ENCODE data around the gene ADAMTS14. TPM values are rescaled to one million over a fixed set of nuclear protein-coding genes. Genes with fewer than 3 reads are reported as not detected.
A peak's percentile ranks its signal among the peaks of the same experiment; 100 is the strongest.

ADAMTS14 gene
- total and polyA plus RNA-seq, 3 experiments from 2014 or later = 0.06 TPM; not detected in 2

DNA sequence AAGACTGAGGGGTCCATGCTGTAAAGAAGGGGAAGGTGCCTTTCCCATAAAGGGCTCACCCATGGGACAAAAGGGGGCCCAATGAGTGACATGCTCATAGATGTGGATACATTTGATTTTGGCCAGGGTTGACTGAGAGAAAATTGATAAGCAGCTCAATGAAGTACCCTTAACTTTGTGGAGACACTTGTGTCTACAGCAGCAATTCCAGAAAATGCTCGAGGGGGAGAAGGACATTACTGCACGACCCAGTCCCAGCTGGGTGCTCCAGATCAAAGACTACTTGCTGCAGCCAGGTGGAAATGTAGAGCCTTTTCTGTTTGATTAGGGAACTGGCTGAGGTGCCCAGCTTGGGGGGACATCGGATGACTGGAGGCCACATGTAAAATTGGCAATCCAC, 22.2 kb upstream of the ADAMTS14 start:
- peaks cover 2 to 12% of the 10 kb centered on the region in 2 donors for H3K27me3 Mint-ChIP-seq
- no peak overlapping the region for H3K4me3 Mint-ChIP-seq
- H3K4me3 ChIP-seq (ENCODE audit: low read length) = no peak overlapping the region
- ChIA-PET CTCF (no interaction called here), POLR2A (no interaction called here)
- no peaks in the 10 kb centered on the region for H3K4me1 Mint-ChIP-seq
- H3K36me3 Mint-ChIP-seq = peaks cover 0 to 47% (median 7%) of the 10 kb centered on the region in 3 donors
- H3K9me3 ChIP-seq (ENCODE audit: low read length) = peaks cover 7% of the 10 kb centered on the region
- H3K27ac ChIP-seq (ENCODE audit: low read depth, low read length) = no peak overlapping the region
- no peak for DNase-seq
- H3K27ac Mint-ChIP-seq = no peak overlapping the region
- H3K36me3 ChIP-seq (ENCODE audit: insufficient read depth, low read length) = no peaks in the 10 kb centered on the region
- H3K9me3 Mint-ChIP-seq = peaks cover 0 to 51% (median 34%) of the 10 kb centered on the region in 5 donors
- H3K27me3 ChIP-seq (ENCODE audit: insufficient read depth, low read length, poor library complexity, severe bottlenecking) = no peaks in the 10 kb centered on the region
- H3K4me1 ChIP-seq (ENCODE audit: insufficient read depth, low read length) = no peaks in the 10 kb centered on the region

GRCh38 chr10:70650718-70651117, 21.6 kb upstream of the ADAMTS14 start:
- Histone ChIP-seq H3K36me3 (ENCODE audit: insufficient read depth, low read length) (no peaks in the 10 kb centered on the region), H3K27me3 (ENCODE audit: insufficient read depth, low read length, poor library complexity, severe bottlenecking) (no peaks in the 10 kb centered on the region), H3K9me3 (ENCODE audit: low read length) (peaks cover 7% of the 10 kb centered on the region), H3K27ac (ENCODE audit: low read depth, low read length) (no peak overlapping the region), H3K4me3 (ENCODE audit: low read length) (no peak overlapping the region), H3K4me1 (ENCODE audit: insufficient read depth, low read length) (no peaks in the 10 kb centered on the region)
- Mint-ChIP-seq H3K27me3 (peaks cover 1 to 12% of the 10 kb centered on the region in 2 donors), H3K27ac (no peak overlapping the region), H3K36me3 (peaks cover 0 to 47% (median 7%) of the 10 kb centered on the region in 3 donors), H3K4me3 (no peak overlapping the region), H3K4me1 (no peaks in the 10 kb centered on the region), H3K9me3 (peaks cover 0 to 51% (median 34%) of the 10 kb centered on the region in 5 donors)
- POLR2A ChIA-PET = no interaction called here
- CTCF ChIA-PET = no interaction called here
- no peak for DNase-seq

GRCh38 chr10:70651661-70652060, 20.6 kb upstream of the ADAMTS14 start:
- no peak overlapping the region for H3K27ac Mint-ChIP-seq
- peaks cover 0 to 47% (median 7%) of the 10 kb centered on the region in 3 donors for H3K36me3 Mint-ChIP-seq
- Histone ChIP-seq H3K27ac (ENCODE audit: low read depth, low read length) (no peak overlapping the region), H3K9me3 (ENCODE audit: low read length) (peaks cover 7% of the 10 kb centered on the region), H3K4me3 (ENCODE audit: low read length) (no peak overlapping the region), H3K4me1 (ENCODE audit: insufficient read depth, low read length) (no peaks in the 10 kb centered on the region), H3K36me3 (ENCODE audit: insufficient read depth, low read length) (no peaks in the 10 kb centered on the region), H3K27me3 (ENCODE audit: insufficient read depth, low read length, poor library complexity, severe bottlenecking) (no peaks in the 10 kb centered on the region)
- CTCF ChIA-PET = no interaction called here
- POLR2A ChIA-PET = interaction anchor here (0.5 kb wide), 1 partner anchor 12 kb away, joined by 4 read pairs; no protein-coding TSS in a partner anchor
- no peak overlapping the region for H3K4me3 Mint-ChIP-seq
- peaks cover 1 to 12% of the 10 kb centered on the region in 2 donors for H3K27me3 Mint-ChIP-seq
- H3K4me1 Mint-ChIP-seq = peaks cover 0 to 5% (median 4%) of the 10 kb centered on the region in 3 donors
- peaks cover 0 to 51% (median 34%) of the 10 kb centered on the region in 5 donors for H3K9me3 Mint-ChIP-seq
- DNase-seq = no peak

DNA sequence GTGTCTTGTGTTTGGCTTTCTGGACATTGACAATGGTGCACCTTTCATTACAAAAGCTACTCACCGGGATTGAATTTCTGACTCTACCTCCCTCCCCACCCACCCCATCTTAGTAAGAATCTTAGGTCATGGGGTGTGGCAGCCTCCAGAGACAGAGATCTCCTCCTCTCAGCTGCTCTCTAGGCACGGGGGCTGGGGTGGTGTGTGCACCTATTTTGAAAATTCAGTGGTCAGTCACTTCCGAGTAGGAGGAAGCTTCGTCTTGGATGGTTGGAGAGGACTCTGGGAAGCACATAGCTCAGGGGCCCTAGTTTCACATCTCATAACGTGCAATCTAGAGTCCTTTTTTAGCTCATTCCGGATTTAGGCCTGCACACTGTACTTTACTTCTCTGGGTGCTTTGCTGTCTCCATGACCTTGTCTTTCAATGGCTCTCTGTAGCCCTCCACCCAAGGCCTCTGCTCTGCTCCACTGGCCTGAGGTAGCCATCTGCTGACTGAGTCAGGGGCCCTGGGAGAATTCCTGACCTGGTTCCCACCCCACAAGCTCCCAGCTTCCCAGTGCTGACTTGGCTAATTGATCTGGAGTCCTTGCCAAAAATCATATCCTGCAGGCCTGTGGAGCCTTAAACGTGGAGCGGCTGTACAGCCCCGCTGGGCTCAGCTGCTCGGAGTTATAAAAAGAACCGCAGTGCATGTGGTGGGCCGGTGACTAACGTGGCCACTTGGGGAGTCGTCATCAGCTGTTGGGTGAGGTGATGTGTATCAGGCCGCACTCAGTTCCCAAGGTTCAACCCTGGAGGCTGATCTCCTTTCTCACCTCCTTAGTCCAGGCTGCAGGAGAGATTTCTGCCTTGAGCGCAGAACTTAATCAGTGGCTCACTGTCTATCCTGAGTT, 19.3 kb upstream of the ADAMTS14 start:
- Histone ChIP-seq H3K9me3 (ENCODE audit: low read length) (peaks cover 7% of the 10 kb centered on the region), H3K36me3 (ENCODE audit: insufficient read depth, low read length) (no peaks in the 10 kb centered on the region), H3K27me3 (ENCODE audit: insufficient read depth, low read length, poor library complexity, severe bottlenecking) (no peaks in the 10 kb centered on the region), H3K27ac (ENCODE audit: low read depth, low read length) (no peak overlapping the region), H3K4me3 (ENCODE audit: low read length) (no peak overlapping the region), H3K4me1 (ENCODE audit: insufficient read depth, low read length) (no peaks in the 10 kb centered on the region)
- Mint-ChIP-seq H3K4me3 (no peak overlapping the region), H3K9me3 (peaks cover 0 to 44% (median 31%) of the 10 kb centered on the region in 5 donors), H3K36me3 (peaks cover 0 to 39% (median 7%) of the 10 kb centered on the region in 3 donors), H3K27me3 (peaks cover 1 to 3% of the 10 kb centered on the region in 2 donors), H3K4me1 (peaks cover 0 to 7% (median 7%) of the 10 kb centered on the region in 3 donors), H3K27ac (no peak overlapping the region)
- CTCF ChIA-PET = interaction anchor here (1.0 kb wide), 1 partner anchor 94 kb away, joined by 4 read pairs; no protein-coding TSS in a partner anchor
- POLR2A ChIA-PET = no interaction called here
- DNase-seq = no peak

GRCh38 chr10:70655316-70655715, 17.0 kb upstream of the ADAMTS14 start:
- Mint-ChIP-seq H3K9me3 (peaks cover 0 to 23% (median 12%) of the 10 kb centered on the region in 5 donors), H3K4me3 (no peak overlapping the region), H3K27me3 (peaks cover 0 to 3% of the 10 kb centered on the region in 2 donors), H3K27ac (no peak overlapping the region), H3K4me1 (peaks cover 0 to 7% (median 7%) of the 10 kb centered on the region in 3 donors), H3K36me3 (peaks cover 0 to 23% (median 2%) of the 10 kb centered on the region in 3 donors)
- H3K4me1 ChIP-seq (ENCODE audit: insufficient read depth, low read length) = no peaks in the 10 kb centered on the region
- no peaks in the 10 kb centered on the region for H3K27me3 ChIP-seq (ENCODE audit: insufficient read depth, low read length, poor library complexity, severe bottlenecking)
- ChIA-PET CTCF (no interaction called here), POLR2A (no interaction called here)
- no peaks in the 10 kb centered on the region for H3K36me3 ChIP-seq (ENCODE audit: insufficient read depth, low read length)
- no peak overlapping the region for H3K27ac ChIP-seq (ENCODE audit: low read depth, low read length)
- no peak overlapping the region for H3K4me3 ChIP-seq (ENCODE audit: low read length)
- no peaks in the 10 kb centered on the region for H3K9me3 ChIP-seq (ENCODE audit: low read length)
- no peak for DNase-seq

DNA sequence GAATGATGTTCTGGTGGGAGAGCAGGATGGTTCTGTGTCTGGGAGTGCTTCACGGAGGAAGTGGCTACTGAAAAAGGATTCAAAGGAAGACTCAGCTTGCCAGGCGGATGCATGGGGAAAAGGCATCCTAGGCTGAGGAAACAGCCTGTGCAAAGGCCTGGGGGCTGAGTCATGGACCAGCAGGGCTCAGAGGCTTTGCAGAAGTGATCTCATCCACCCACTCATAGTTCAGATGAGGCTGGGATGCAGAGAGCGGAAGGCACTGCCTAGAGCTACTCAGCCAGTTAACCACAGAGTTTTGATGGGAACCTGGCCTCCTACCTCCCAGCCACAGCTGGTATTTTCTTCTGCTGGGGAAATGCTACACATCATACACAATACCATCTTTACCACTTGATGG, 15.8 kb upstream of the ADAMTS14 start:
- H3K9me3 Mint-ChIP-seq = peaks cover 0 to 12% (median 6%) of the 10 kb centered on the region in 5 donors
- no peaks in the 10 kb centered on the region for H3K27me3 ChIP-seq (ENCODE audit: insufficient read depth, low read length, poor library complexity, severe bottlenecking)
- H3K9me3 ChIP-seq (ENCODE audit: low read length) = no peaks in the 10 kb centered on the region
- CTCF ChIA-PET = interaction anchor here (0.7 kb wide), 1 partner anchor 97 kb away, joined by 3 read pairs; no protein-coding TSS in a partner anchor
- no peak overlapping the region for H3K27ac ChIP-seq (ENCODE audit: low read depth, low read length)
- H3K4me3 Mint-ChIP-seq = no peak overlapping the region
- H3K4me3 ChIP-seq (ENCODE audit: low read length) = no peak overlapping the region
- peaks cover 0 to 7% (median 7%) of the 10 kb centered on the region in 3 donors for H3K4me1 Mint-ChIP-seq
- POLR2A ChIA-PET = no interaction called here
- H3K36me3 ChIP-seq (ENCODE audit: insufficient read depth, low read length) = no peaks in the 10 kb centered on the region
- H3K27ac Mint-ChIP-seq = peak overlapping the region in 3 of 8 donors; percentile 32 to 46 (median 38)
- DNase-seq = no peak
- no peaks in the 10 kb centered on the region for H3K4me1 ChIP-seq (ENCODE audit: insufficient read depth, low read length)
- H3K27me3 Mint-ChIP-seq = peaks cover 0 to 3% of the 10 kb centered on the region in 2 donors
- peaks cover 0 to 13% (median 2%) of the 10 kb centered on the region in 3 donors for H3K36me3 Mint-ChIP-seq

DNA sequence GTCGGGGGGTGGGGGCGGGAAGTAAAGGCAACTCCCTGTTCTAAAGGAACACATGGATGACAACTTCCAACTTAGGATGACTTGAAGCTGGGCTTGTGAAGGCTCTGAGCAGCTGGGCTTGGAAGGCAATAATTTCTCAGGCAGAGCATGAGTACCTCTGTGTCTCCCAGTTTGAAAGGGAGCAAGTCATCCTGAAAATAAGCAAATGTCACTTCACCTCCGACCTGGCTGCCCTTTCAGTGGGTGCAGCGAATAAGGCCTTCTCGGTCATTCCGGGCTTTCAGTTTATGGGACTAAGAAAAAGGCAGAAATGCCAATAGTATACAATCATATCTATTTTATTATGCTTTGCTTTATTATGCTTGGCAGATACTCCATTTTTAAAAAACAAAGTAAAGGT, 15.3 kb upstream of the ADAMTS14 start:
- Histone ChIP-seq H3K9me3 (ENCODE audit: low read length) (no peaks in the 10 kb centered on the region), H3K4me3 (ENCODE audit: low read length) (no peak overlapping the region), H3K27me3 (ENCODE audit: insufficient read depth, low read length, poor library complexity, severe bottlenecking) (no peaks in the 10 kb centered on the region), H3K36me3 (ENCODE audit: insufficient read depth, low read length) (no peaks in the 10 kb centered on the region), H3K27ac (ENCODE audit: low read depth, low read length) (no peak overlapping the region), H3K4me1 (ENCODE audit: insufficient read depth, low read length) (no peaks in the 10 kb centered on the region)
- peak overlapping the region in 2 of 8 donors; percentile 38 to 46 for H3K27ac Mint-ChIP-seq
- POLR2A ChIA-PET = no interaction called here
- H3K4me3 Mint-ChIP-seq = no peak overlapping the region
- H3K27me3 Mint-ChIP-seq = peaks cover 0 to 3% of the 10 kb centered on the region in 2 donors
- CTCF ChIA-PET = interaction anchor here (0.7 kb wide), 1 partner anchor 98 kb away, joined by 3 read pairs; no protein-coding TSS in a partner anchor
- DNase-seq = no peak
- peaks cover 0 to 7% (median 7%) of the 10 kb centered on the region in 3 donors for H3K4me1 Mint-ChIP-seq
- peaks cover 0 to 9% (median 2%) of the 10 kb centered on the region in 3 donors for H3K36me3 Mint-ChIP-seq
- H3K9me3 Mint-ChIP-seq = peaks cover 0 to 7% (median under 1%) of the 10 kb centered on the region in 5 donors

- peaks cover 0 to 7% (median 7%) of the 10 kb centered on the region in 3 donors for H3K4me1 Mint-ChIP-seq
- H3K27me3 ChIP-seq (ENCODE audit: insufficient read depth, low read length, poor library complexity, severe bottlenecking) = no peaks in the 10 kb centered on the region
- H3K27me3 Mint-ChIP-seq = peaks cover 5 to 7% of the 10 kb centered on the region in 2 donors
- H3K4me3 ChIP-seq (ENCODE audit: low read length) = no peak overlapping the region
- H3K9me3 Mint-ChIP-seq = no peaks in the 10 kb centered on the region
- ChIA-PET POLR2A (no interaction called here), CTCF (interaction anchor here (1.2 kb wide), 1 partner anchor 100 kb away, joined by 4 read pairs; no protein-coding TSS in a partner anchor)
- H3K36me3 ChIP-seq (ENCODE audit: insufficient read depth, low read length) = no peaks in the 10 kb centered on the region
- peak overlapping the region in 1 of 8 donors; percentile 43 for H3K27ac Mint-ChIP-seq
- peaks cover 0 to 5% (median 2%) of the 10 kb centered on the region in 3 donors for H3K36me3 Mint-ChIP-seq
- H3K4me3 Mint-ChIP-seq = no peak overlapping the region
- H3K9me3 ChIP-seq (ENCODE audit: low read length) = no peaks in the 10 kb centered on the region
- H3K27ac ChIP-seq (ENCODE audit: low read depth, low read length) = no peak overlapping the region
- H3K4me1 ChIP-seq (ENCODE audit: insufficient read depth, low read length) = no peaks in the 10 kb centered on the region
- no peak for DNase-seq
Observed at GRCh38 chr10:70658582-70659136, 13.6 kb upstream of the ADAMTS14 start.

All from CD8-positive, alpha-beta memory T cell (primary cell).